Mucosa of stomach (tissue), 1 donor: ENCODE data around the gene LAT.
A peak's percentile ranks its signal among the peaks of the same experiment; 100 is the strongest.
"Not testable (repeated sequence)": the region's sequence is repeated elsewhere in the genome, so short reads cannot be mapped to it uniquely, and the experiment has no call there.

ENCODE experiments used
- H3K27me3 ChIP-seq: one replicate; pipeline ENCODE4 v1.7.0; 2013; ENCODE audit warnings: mild to moderate bottlenecking, low read length; ENCODE audit not compliant: control insufficient read depth, insufficient read depth
- H3K36me3 ChIP-seq: one replicate; pipeline ENCODE4 v1.7.0; 2013; ENCODE audit warnings: low read length; ENCODE audit not compliant: control insufficient read depth, insufficient read depth
- H3K4me1 ChIP-seq: one replicate; pipeline ENCODE4 v1.7.0; 2013; ENCODE audit warnings: mild to moderate bottlenecking, low read length; ENCODE audit not compliant: control insufficient read depth, insufficient read depth
- H3K4me3 ChIP-seq: one replicate; pipeline ENCODE4 v1.7.0; 2013; ENCODE audit warnings: low read length
- H3K9ac ChIP-seq: one replicate; pipeline ENCODE4 v1.7.0; 2013; ENCODE audit warnings: mild to moderate bottlenecking, low read length, moderate library complexity
- H3K9me3 ChIP-seq: one replicate; pipeline ENCODE4 v1.7.0; 2013; ENCODE audit warnings: mild to moderate bottlenecking, low read length, moderate library complexity; ENCODE audit not compliant: control insufficient read depth
- donor health status: Pancreatic carcinoma.

The LAT gene

DNA sequence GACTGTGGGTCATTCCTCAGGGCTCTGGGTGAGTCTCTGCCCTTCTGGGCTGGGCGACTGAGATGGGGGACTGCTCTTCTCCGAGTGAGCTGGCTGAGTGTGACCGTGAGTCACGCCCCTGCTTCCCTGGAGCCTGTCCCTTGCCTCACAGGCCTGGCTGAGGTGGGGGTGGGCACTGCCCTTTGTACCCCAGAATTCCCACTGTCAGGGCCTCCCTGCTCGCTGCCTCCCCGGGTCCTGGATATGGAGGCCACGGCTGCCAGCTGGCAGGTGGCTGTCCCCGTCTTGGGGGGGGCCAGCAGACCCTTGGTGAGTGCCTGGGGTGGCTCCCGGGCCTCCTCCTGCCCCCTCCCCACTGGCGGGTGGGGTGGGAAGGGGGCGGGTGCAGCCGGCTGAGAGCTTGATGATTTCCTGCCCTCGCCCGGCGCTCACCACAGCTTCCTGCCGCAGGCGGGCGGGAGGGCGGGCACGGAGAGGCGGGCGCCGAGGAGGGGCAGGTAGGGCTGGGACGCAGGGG, at the start of gene LAT:
Gene LAT, plus strand, starts transcription at position 434 of the 517 bp plus-strand sequence. CDS start 366 bp downstream, outside the sequence.
- no peak within 1 kb of the TSS for H3K4me3 ChIP-seq
- peaks cover 17% of the 10 kb centered on the region for H3K36me3 ChIP-seq
- H3K9ac ChIP-seq, result no peak within 1 kb of the TSS
- H3K9me3 ChIP-seq, result no peaks in the 10 kb centered on the region
- H3K27me3 ChIP-seq, result no peaks in the 10 kb centered on the region
- H3K4me1 ChIP-seq, result no peaks in the 10 kb centered on the region

GRCh38 chr16:28935346-28935745, 49.5 kb upstream of the LAT start:
- Histone ChIP-seq H3K9me3 (no peaks in the 10 kb centered on the region), H3K27me3 (no peaks in the 10 kb centered on the region), H3K4me1 (peaks cover 12% of the 10 kb centered on the region), H3K4me3 (no peak overlapping the region), H3K9ac (no peak overlapping the region), H3K36me3 (no peaks in the 10 kb centered on the region)

DNA sequence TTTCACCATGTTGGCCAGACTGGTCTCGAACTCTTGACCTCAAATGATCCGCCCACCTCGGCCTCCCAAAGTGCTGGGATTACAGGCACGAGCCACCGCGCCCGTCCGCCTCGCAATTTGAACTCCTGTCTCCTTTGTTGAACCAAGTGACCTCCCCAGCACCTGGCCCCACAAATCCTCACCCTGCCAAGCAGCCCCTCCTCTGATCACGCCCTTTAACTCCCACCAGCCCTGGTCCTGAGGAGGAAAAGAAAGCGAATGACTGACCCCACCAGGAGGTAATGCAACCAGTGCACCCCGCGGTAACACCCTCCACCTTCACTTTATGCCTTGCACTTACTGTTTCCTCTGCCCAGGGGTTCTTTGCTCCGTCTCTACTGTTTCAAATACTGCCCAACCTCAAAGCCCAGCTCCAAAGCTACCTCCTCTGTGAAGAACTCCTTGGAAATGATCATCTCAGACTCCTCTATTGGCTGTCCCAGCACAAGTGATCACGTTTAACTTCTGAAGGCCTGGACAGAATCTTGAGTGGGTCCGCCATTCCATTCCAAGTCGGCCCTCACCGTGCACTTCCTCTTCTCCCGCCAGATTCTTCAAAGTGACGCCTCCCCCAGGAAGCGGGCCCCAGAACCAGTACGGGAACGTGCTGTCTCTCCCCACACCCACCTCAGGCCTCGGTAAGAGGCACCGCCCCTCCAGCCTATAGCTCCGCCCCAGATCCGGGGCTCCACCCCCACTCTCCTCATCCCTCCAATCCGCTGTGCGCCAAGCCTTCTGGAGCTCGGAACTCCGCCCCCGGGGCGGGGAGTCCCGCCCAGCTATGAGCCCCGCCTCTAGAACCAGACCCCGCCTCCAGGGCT, 48.7 kb upstream of the LAT start:
- no peaks in the 10 kb centered on the region for H3K27me3 ChIP-seq
- H3K9ac ChIP-seq, result no peak overlapping the region
- H3K4me1 ChIP-seq, result peaks cover 12% of the 10 kb centered on the region
- no peaks in the 10 kb centered on the region for H3K36me3 ChIP-seq
- peak overlapping the region; percentile 16 for H3K4me3 ChIP-seq
- no peaks in the 10 kb centered on the region for H3K9me3 ChIP-seq

GRCh38 chr16:28936784-28937155, 48.1 kb upstream of the LAT start:
- no peak overlapping the region for H3K9ac ChIP-seq
- H3K36me3 ChIP-seq, result no peaks in the 10 kb centered on the region
- H3K4me3 ChIP-seq, result peak overlapping the region; percentile 16
- no peaks in the 10 kb centered on the region for H3K27me3 ChIP-seq
- no peaks in the 10 kb centered on the region for H3K9me3 ChIP-seq
- H3K4me1 ChIP-seq, result peaks cover 12% of the 10 kb centered on the region

- no peaks in the 10 kb centered on the region for H3K9me3 ChIP-seq
- no peaks in the 10 kb centered on the region for H3K36me3 ChIP-seq
- no peak overlapping the region for H3K9ac ChIP-seq
- no peaks in the 10 kb centered on the region for H3K27me3 ChIP-seq
- no peak overlapping the region for H3K4me3 ChIP-seq
- H3K4me1 ChIP-seq, result peaks cover 12% of the 10 kb centered on the region
Observed at GRCh38 chr16:28937222-28937876, 47.5 kb upstream of the LAT start.

DNA sequence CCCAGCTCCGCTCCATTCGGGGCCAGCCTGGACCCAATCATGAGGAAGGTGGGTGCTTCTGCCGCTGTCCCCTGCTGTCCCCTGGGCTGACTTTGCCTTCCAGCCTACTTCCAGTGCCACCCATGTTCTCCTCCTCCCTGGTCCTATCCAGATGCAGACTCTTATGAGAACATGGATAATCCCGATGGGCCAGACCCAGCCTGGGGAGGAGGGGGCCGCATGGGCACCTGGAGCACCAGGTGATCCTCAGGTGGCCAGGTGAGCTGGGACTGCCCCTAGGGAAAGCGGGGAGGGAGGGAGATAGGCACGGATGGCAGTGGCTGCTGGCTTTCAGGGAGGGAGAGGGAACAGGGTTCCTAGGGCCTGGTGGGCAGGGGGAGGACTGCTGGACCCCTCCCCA, 46.1 kb upstream of the LAT start:
- Histone ChIP-seq H3K4me1 (peaks cover 12% of the 10 kb centered on the region), H3K36me3 (no peaks in the 10 kb centered on the region), H3K9ac (no peak overlapping the region), H3K27me3 (peaks cover under 1% of the 10 kb centered on the region), H3K9me3 (no peaks in the 10 kb centered on the region), H3K4me3 (no peak overlapping the region)

DNA sequence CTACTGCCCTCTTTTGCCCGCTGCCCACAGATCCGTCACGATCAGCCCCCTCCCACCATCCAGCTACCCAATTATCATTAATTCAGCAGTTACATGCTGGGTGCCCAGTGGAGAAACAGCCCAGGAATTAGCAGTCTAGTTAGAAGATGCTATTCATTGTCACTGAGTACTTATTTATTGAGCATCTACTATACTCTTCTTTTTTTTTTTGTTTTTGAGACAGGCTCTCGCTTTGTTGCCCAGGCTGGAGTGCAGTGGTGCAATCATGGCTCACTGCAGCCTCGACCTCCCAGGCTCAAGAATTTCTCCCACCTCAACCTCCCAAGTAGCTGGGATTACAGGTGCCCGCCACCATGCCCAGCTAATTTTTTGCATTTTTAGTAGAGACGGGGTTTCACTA, 45.0 kb upstream of the LAT start:
- peaks cover 12% of the 10 kb centered on the region for H3K4me1 ChIP-seq
- H3K9ac ChIP-seq, H3K4me3 ChIP-seq, H3K9me3 ChIP-seq, H3K36me3 ChIP-seq, H3K27me3 ChIP-seq: not testable (repeated sequence)

DNA sequence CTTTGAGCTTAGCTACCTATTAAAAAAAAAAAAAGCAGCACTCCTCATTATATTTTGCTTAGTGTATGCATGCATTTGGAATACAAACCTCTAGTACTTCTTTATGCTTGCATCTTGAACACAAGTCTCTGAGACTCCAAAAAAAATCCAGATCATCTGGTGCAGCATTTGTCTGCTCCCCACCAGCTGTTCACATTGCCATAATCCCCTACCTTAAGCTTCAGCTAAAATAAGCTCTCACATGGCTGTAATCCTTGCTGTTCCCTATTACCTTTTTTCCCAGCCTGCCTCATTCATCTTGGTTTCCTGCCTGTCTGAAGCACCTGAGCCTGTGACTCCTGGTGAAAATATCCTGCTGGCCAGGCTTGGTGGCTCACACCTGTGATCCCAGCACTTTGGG, 41.6 kb upstream of the LAT start:
- H3K9ac ChIP-seq, result no peak overlapping the region
- no peaks in the 10 kb centered on the region for H3K9me3 ChIP-seq
- no peaks in the 10 kb centered on the region for H3K36me3 ChIP-seq

GRCh38 chr16:28946681-28947080, 38.2 kb upstream of the LAT start:
- H3K9ac ChIP-seq, result no peak overlapping the region
- no peak overlapping the region for H3K4me3 ChIP-seq
- no peaks in the 10 kb centered on the region for H3K9me3 ChIP-seq
- no peaks in the 10 kb centered on the region for H3K36me3 ChIP-seq
- peaks cover 20% of the 10 kb centered on the region for H3K4me1 ChIP-seq
- peaks cover 2% of the 10 kb centered on the region for H3K27me3 ChIP-seq

More for the DNA sequence above, 41.6 kb upstream of the LAT start:
- Histone ChIP-seq H3K27me3 (peaks cover 2% of the 10 kb centered on the region), H3K4me1 (peaks cover 13% of the 10 kb centered on the region), H3K4me3 (no peak overlapping the region)

DNA sequence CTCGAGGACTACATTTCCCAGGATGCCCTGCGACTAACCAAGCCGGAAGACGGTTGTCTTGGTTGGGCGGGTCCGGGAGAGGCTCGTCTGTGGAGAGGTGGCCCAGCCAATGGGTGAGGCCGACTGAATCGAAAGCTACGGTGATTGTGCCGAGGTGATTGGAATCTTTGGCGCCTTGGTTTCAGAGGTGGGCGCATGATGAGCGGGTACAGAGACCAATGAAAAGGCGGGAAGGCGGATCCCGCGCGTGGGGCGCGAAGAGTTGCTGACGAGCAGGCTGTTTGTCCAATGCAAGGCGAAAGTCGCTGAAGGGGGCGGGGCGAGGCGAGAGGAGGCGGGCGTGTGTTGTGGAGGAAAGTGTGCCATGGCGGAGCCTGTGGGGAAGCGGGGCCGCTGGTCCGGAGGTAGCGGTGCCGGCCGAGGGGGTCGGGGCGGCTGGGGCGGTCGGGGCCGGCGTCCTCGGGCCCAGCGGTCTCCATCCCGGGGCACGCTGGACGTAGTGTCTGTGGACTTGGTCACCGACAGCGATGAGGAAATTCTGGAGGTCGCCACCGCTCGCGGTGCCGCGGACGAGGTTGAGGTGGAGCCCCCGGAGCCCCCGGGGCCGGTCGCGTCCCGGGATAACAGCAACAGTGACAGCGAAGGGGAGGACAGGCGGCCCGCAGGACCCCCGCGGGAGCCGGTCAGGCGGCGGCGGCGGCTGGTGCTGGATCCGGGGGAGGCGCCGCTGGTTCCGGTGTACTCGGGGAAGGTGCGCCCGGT, 34.0 kb upstream of the LAT start, which contains the start of gene NFATC2IP:
Gene NFATC2IP, plus strand, starts transcription at position 290 of the 762 bp plus-strand sequence. Its CDS starts 75 bp downstream, at position 365.
- Histone ChIP-seq H3K9me3 (no peaks in the 10 kb centered on the region), H3K9ac (peak within 1 kb of the TSS; percentile 69), H3K4me1 (peaks cover 20% of the 10 kb centered on the region), H3K27me3 (no peaks in the 10 kb centered on the region), H3K4me3 (peak within 1 kb of the TSS; percentile 55), H3K36me3 (peaks cover 5% of the 10 kb centered on the region)

DNA sequence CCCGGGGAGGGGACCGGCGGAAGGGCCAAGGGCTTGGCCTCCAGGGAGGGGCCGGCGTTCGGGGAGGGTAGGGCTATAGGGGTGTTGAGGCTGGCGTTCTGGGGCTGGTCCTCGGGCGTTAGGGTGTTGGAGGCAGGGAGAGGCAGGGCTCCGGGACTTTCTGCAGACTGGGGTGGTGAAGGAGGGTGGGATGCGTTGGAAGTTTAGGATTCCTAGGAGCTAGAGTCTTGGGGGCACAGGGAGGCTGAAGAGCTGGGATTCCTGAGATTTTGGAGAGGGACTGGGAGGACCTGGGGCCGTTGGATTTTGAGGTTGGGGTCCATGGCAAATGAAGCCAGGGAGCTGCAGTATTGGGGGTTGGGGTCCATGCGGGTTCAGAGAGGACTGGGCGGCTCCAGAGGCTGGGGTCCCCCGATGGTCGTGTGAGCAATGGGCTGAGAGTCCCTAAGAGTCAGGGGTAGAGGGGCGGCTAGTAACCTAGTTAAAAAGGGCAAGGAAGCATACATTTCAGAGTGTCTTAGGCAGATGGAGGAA, 33.4 kb upstream of the LAT start:
- Histone ChIP-seq H3K36me3 (peaks cover 10% of the 10 kb centered on the region), H3K27me3 (no peaks in the 10 kb centered on the region), H3K4me3 (peak overlapping the region; percentile 55), H3K9ac (peak overlapping the region; percentile 69), H3K9me3 (no peaks in the 10 kb centered on the region), H3K4me1 (peaks cover 18% of the 10 kb centered on the region)
